SK-N-SH treated with all-trans-retinoic acid at 6 μM for 48 hours (cell line): ENCODE measurements around the gene UBE2Q2.
A peak's percentile ranks its signal among the peaks of the same experiment; 100 is the strongest.

Experiments used
- BACH2 ChIP-seq: fragments of 250-450 bp; sonication (Bioruptor Pico); IDR thresholded peaks from 2 replicates; pipeline ENCODE4 v1.9.0; 2021; ENCODE audit warnings: mild to moderate bottlenecking, borderline replicate concordance
- CSRNP3 ChIP-seq: fragments of 250-450 bp; sonication (Bioruptor Pico); IDR thresholded peaks from 2 replicates; pipeline ENCODE4 v1.5.1; 2021; ENCODE audit warnings: mild to moderate bottlenecking, moderate library complexity
- GLIS3 ChIP-seq: fragments of 250-450 bp; sonication (Bioruptor Pico); IDR thresholded peaks from 2 replicates; pipeline ENCODE4 v1.5.0; 2020; ENCODE audit warnings: mild to moderate bottlenecking, moderate library complexity
- ISL1 ChIP-seq: fragments of 250-450 bp; sonication (Bioruptor Pico); IDR thresholded peaks from 2 replicates; pipeline ENCODE4 v2.1.2; 2022; ENCODE audit warnings: mild to moderate bottlenecking, moderate library complexity
- OSR1 ChIP-seq: fragments of 250-450 bp; sonication (Bioruptor Pico); IDR thresholded peaks from 2 replicates; pipeline ENCODE4 v1.8.0; 2022; ENCODE audit warnings: moderate library complexity, mild to moderate bottlenecking, inconsistent platforms
- PPARA ChIP-seq: fragments of 250-450 bp; sonication (Bioruptor Pico); IDR thresholded peaks from 2 replicates; pipeline ENCODE4 v1.5.0; 2020; ENCODE audit warnings: mild to moderate bottlenecking, borderline replicate concordance
- TCF4 ChIP-seq: fragments of 250-450 bp; sonication (Bioruptor Pico); IDR thresholded peaks from 2 replicates; pipeline ENCODE4 v1.8.0; 2021; ENCODE audit warnings: mild to moderate bottlenecking, moderate library complexity, borderline replicate concordance
- ZFP3 ChIP-seq: fragments of 250-450 bp; sonication (Bioruptor Pico); IDR thresholded peaks from 2 replicates; pipeline ENCODE4 v1.5.0; 2020; ENCODE audit warnings: mild to moderate bottlenecking, moderate library complexity
- ZFP30 ChIP-seq: fragments of 450-650 bp; formaldehyde crosslinking; IDR thresholded peaks from 2 replicates; pipeline ENCODE4 v1.5.0; 2022; ENCODE audit warnings: mild to moderate bottlenecking, moderate library complexity
- ZNF70 ChIP-seq: fragments of 450-650 bp; formaldehyde crosslinking; IDR thresholded peaks from 2 replicates; pipeline ENCODE4 v1.5.0; 2020; ENCODE audit warnings: mild to moderate bottlenecking, moderate library complexity
- TF ChIP-seq, protein P1 (sequence below): fragments of 250-450 bp; sonication (Bioruptor Pico); IDR thresholded peaks from 2 replicates; pipeline ENCODE4 v1.8.0; 2020; ENCODE audit warnings: mild to moderate bottlenecking, moderate library complexity, borderline replicate concordance
- TF ChIP-seq, protein P2 (sequence below): fragments of 250-450 bp; sonication (Bioruptor Pico); IDR thresholded peaks from 2 replicates; pipeline ENCODE4 v1.5.0; 2020; ENCODE audit warnings: mild to moderate bottlenecking, moderate library complexity

DNA sequence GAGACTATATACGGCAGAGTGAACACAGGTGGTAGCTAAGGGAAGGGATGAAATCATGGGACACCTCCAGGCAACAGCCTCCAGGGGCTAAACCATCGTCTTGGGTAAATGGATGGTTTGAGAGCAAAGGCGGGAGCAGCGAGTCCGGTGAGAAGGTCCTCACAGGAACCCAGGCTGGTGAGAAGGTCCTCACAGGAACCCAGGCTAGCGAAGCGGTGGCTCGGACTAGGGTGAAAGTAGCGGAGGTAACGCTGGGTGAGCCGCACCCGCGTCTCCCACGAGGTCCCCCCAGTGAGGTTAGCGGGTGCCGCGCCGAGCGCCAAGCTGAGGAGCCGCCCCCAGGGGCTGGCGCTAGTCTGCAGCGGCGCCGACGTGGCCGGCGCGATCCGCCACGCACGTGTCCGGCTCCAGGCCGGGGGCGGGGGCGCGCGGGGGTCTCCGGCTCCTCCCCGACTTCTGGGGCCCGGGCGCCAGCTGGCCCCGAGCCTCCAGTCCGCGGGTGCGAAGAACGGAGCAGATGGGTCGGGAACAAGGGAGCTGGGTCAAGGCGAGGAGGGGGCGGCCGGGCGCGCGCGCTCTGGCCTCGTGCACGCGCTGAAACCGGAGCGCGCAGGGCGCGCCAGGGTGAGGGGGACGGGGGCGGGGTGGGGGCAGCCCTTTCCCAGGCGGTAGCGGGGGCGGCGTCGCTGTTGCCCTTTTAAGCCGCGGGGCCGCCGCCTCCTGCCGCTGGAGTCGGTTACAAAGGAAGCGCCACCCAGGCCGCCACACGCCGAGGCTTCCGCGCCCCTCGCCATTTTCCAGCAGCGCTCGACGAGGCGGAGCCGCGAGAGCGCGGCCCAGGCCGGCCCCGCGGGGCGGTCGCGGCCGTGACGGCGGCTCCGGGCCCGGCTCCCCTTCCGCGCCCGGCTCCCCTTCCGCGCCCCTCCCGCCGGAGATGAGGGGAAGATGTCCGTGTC lies at the start of gene UBE2Q2:
- TF ChIP-seq BACH2 (no peak), PPARA (no peak), GLIS3 (CRISPR knock-in tag) (no peak; the same call in 1 of the 2 replicates), ISL1 (CRISPR knock-in tag) (no peak), ZFP30 (no peak), ZFP3 (CRISPR knock-in tag) (no peak), CSRNP3 (no peak), OSR1 (CRISPR knock-in tag) (no peak), TCF4 (no peak), ZNF70 (CRISPR knock-in tag) (no peak)
- TF ChIP-seq, protein P1, sequence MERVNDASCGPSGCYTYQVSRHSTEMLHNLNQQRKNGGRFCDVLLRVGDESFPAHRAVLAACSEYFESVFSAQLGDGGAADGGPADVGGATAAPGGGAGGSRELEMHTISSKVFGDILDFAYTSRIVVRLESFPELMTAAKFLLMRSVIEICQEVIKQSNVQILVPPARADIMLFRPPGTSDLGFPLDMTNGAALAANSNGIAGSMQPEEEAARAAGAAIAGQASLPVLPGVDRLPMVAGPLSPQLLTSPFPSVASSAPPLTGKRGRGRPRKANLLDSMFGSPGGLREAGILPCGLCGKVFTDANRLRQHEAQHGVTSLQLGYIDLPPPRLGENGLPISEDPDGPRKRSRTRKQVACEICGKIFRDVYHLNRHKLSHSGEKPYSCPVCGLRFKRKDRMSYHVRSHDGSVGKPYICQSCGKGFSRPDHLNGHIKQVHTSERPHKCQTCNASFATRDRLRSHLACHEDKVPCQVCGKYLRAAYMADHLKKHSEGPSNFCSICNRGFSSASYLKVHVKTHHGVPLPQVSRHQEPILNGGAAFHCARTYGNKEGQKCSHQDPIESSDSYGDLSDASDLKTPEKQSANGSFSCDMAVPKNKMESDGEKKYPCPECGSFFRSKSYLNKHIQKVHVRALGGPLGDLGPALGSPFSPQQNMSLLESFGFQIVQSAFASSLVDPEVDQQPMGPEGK (CRISPR knock-in tag) = no peak
- TF ChIP-seq, protein P2, sequence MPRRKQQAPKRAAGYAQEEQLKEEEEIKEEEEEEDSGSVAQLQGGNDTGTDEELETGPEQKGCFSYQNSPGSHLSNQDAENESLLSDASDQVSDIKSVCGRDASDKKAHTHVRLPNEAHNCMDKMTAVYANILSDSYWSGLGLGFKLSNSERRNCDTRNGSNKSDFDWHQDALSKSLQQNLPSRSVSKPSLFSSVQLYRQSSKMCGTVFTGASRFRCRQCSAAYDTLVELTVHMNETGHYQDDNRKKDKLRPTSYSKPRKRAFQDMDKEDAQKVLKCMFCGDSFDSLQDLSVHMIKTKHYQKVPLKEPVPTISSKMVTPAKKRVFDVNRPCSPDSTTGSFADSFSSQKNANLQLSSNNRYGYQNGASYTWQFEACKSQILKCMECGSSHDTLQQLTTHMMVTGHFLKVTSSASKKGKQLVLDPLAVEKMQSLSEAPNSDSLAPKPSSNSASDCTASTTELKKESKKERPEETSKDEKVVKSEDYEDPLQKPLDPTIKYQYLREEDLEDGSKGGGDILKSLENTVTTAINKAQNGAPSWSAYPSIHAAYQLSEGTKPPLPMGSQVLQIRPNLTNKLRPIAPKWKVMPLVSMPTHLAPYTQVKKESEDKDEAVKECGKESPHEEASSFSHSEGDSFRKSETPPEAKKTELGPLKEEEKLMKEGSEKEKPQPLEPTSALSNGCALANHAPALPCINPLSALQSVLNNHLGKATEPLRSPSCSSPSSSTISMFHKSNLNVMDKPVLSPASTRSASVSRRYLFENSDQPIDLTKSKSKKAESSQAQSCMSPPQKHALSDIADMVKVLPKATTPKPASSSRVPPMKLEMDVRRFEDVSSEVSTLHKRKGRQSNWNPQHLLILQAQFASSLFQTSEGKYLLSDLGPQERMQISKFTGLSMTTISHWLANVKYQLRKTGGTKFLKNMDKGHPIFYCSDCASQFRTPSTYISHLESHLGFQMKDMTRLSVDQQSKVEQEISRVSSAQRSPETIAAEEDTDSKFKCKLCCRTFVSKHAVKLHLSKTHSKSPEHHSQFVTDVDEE (CRISPR knock-in tag) = peak; percentile 69
